Uterus (tissue), 2 donors: Measurements from ENCODE around the gene SLC66A1.

Source experiments
- POLR2A ChIP-seq, 2 donors: fragments of 450-650 bp; IDR thresholded peaks; one replicate each; pipeline ENCODE4 v1.6.1; 2016; ENCODE audit warnings: antibody characterized with exemption in 2 of 2, mild to moderate bottlenecking in 1 of 2, moderate library complexity in 1 of 2
- TF ChIP-seq, protein P1 (sequence below), 4 experiments: fragments of 200-600 bp in 2 of 4; fragments of 450-650 bp in 2 of 4; sonication (generic) in 2 of 4; IDR thresholded peaks; one replicate each; pipeline ENCODE4 v1.5.1; 2016 to 2019; ENCODE audit warnings: antibody characterized with exemption in 4 of 4, mild to moderate bottlenecking in 2 of 4, moderate library complexity in 1 of 4

DNA sequence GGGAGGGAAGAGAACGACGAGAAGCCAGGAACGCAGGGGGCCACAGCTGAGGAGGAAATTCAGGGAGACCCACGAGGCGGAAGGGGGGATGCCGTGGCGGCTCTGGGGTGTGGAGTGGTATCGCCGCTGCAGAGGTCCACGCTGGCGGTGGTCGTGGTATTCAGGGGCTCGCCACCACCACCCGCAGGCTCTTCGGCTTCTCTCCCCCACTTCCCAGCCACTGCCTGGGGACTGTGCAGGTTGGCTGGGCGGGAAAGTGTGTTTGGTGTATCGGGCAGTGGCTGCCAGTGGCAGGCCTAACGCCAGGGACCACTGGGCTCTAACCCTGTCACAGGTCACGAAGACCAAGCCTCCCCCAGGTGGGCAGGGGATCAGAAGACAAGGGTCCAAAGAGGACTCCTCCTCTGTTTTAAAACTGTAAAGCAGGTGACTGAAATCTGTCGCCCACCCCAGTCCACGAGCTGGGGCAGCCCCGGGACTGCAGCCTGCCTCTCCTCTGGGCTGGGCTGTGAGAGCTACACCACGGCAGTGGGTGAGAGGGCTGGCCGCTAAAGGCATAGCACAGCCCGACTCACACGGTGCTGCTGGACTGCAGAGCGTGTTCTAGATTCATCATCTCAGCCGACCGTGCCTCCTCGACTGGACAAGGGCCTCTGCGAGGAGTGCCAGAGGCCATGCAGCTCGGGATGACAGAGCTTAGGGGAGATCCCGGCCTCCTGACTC lies 30.9 kb downstream of the SLC66A1 start:
- TF ChIP-seq, protein P1, sequence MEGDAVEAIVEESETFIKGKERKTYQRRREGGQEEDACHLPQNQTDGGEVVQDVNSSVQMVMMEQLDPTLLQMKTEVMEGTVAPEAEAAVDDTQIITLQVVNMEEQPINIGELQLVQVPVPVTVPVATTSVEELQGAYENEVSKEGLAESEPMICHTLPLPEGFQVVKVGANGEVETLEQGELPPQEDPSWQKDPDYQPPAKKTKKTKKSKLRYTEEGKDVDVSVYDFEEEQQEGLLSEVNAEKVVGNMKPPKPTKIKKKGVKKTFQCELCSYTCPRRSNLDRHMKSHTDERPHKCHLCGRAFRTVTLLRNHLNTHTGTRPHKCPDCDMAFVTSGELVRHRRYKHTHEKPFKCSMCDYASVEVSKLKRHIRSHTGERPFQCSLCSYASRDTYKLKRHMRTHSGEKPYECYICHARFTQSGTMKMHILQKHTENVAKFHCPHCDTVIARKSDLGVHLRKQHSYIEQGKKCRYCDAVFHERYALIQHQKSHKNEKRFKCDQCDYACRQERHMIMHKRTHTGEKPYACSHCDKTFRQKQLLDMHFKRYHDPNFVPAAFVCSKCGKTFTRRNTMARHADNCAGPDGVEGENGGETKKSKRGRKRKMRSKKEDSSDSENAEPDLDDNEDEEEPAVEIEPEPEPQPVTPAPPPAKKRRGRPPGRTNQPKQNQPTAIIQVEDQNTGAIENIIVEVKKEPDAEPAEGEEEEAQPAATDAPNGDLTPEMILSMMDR (IDR thresholded peaks at IDR 0.05) = no peak
- TF ChIP-seq POLR2A (IDR thresholded peaks at IDR 0.05) = no peak
